Limb (tissue), 2 donors: ENCODE results near the gene SMAD7.

Experiments used
- DNase-seq, 2 donors: peaks; one replicate each; pipeline ENCODE4 v3.0.0-alpha.2; 2016; ENCODE audit errors: extremely low spot score in 2 of 2

SMAD7 gene

DNA sequence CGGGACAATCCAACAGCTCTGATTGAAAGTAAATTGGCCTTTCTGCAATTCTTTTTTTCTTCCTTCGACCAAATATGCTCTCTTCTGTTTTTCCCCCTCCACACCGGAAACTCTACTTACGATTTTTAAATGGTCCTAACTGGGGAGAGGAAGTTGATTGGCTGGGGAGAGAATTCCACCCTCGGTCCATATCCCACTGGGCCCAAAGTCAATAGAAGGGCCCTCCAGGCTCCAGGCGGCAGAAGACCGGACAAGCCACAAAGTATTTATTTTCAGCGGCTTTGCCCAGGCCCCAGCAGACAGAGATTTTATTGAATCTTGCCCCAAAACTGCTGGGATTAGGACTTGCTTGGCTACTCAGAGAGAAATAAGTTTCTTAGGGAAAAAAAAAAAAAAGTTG is 37.1 kb upstream of the SMAD7 start:
- no peak for DNase-seq

DNA sequence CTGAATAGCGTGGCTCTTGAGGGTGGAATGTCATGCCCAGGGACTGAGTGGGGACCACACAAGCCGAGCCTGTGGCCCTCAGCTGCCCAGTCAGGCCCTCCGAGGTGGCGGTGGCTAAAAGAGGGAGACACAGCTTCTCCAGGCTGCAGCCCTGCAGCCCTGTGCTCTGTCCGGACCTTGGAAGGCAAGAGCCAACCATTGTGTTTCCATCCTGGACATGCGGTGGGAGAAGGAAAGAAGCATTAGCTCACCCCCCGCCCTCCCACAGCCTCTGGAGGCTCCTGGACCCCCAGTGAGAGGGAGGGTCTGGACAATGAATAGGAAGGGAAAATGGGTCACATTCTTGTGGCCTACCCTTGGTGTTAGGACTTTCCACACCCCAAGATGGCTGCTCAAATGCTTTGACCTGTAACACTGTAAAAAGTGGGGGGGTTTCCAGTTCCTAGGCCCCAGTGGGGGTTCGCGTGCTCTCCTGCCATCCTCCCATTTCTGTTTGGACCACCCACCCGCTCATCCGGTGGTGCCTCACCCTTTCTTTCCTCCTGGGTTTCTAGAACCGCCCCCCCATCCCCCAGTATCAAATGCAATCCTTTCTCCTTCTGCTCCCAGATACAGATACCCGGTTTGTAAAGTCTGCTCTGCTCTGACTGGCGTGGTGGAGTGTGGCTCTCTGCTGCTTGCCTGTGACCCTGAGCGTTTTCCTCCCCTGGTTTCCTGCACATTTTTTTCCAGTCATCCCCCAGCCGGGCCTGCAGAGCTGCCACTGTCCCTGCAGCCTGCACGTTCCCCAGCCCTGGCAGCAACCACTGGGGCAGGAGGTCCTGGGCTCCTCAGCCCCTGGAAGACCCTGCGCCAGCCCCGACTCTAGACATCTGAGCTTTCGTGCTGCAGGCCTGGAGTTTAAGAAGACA is 36.3 kb upstream of the SMAD7 start:
- no peak for DNase-seq

DNA sequence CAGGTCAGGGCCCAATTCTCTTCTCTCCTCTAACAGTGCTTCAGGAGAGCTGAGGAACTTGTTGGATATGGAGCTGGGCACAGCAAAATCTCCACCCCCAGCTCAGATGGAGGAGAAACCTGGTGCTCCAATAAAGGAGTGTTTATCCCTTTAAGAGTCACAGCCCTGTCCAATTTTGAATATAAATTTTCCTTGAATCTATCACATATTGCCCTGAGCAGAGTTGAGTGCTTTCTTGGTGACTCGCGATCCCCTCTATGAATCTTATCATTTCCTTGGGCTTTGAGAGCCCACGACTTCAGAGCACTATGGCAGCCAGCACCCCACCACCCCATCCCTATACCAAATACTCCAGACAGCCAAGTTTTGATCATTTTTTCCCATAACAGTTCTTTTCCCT is 34.4 kb upstream of the SMAD7 start:
- DNase-seq = no peak

DNA sequence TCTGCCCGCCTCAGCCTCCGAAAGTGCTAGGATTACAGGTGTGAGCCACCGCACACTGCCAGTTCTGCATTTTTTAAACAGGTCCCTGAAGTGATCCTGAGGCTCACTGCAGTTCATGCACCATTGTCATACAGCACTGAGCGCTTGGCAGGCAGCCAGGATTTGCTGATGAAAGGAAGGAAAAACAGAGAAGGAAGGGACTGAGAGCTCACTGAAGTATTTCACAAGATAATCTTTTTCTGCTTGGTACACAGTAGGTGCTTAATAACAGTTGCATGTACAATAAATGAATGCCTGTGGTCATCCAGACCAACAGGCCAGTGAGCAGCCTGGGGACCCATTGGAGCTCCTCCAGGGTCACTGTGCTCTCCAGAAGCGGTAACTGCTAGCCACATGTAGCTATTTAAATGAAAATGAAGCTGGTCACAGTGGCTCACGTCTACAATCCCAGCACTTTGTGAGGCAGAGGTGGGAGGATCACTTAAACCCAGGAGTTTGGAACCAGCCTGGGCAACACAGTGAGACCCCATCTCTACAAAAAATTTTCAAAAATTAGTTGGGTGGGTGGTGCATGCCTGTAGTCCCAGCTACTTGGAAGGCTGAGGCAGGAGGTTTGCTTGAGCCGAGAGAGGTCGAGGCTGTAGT is 33.1 kb upstream of the SMAD7 start:
- DNase-seq = no peak

DNA sequence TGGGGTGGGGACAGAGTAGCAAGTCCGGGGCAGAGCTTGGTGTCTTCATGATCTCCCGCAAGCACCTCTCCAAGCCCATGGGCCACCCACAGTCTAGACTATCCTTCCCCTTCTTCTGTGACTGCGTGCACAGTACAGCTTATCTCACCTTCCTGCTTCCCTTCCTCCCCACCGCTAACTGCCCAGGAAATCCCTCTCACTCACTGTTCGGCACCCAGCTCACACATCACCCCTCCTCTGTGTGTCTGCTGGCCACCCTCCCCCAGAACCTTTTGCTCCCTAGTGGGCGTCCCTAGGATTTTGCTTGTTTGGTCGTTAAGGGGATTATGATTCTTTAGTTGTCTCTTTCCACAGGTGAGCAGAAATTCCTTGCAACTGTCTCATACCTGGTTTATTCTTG is 31.5 kb upstream of the SMAD7 start:
- DNase-seq = no peak

DNA sequence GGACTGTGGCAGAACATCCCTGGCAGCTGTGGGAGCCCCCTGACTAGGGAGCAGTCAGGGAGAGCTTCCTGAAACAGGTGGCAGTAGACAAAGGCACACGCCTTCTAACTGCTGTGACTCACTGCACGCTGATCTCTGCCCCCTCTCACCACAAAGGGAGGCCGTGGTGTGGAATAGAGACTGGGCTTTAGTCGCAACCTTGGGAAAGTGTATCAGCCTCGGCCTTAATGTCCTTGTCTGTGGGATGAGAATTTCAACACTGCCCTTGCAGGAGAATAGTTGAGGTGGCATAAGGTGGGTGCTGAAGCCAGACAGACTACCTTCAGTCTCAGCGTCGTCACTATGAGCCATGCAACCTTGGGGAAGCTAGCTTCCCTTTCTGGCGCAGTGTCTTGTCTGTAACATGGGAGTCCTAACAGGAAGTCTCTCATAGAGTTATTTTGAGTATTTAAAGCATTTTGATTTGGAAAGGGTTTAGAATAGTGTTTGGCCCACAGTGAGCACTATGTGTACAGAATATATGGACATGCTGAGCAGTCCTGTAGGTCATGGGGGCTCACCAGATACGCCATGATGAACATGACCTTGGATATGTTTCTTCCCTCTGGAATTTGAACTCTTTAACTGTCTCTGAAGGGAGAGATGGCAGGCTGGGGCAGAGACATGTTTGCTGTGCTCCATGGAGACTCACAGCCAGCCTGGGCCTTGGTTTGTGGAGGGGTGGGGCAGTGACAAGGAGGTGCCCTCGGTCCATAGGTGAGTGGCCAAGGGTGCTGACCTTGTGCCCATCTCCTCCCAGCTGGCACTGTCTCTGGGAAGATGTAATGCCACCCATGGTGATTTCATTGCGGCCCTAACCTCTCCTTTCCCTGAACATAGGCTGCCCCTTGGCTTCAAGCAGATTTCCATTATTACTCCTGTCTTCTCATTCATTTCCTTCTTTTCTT is 29.5 kb upstream of the SMAD7 start:
- DNase-seq = no peak

DNA sequence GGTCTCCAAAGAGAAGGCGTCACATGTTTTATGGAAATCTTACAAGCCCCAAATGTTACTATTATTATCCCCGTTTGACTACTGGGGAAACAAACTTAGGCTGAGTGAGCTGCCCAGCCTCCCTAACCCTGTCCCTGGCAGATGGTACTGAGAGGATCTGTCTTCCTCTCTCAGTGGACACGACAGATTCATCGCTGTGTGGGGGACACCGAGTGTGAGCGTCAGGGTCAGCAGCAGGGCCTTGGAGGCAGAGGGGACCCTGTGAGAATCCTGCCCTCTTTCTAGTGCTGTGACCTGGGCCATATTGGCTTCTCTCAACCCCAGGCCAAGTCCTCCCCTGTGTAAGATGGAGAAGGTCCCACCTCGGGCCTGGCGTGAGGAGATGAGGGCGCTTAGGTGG is 27.1 kb upstream of the SMAD7 start:
- no peak for DNase-seq

DNA sequence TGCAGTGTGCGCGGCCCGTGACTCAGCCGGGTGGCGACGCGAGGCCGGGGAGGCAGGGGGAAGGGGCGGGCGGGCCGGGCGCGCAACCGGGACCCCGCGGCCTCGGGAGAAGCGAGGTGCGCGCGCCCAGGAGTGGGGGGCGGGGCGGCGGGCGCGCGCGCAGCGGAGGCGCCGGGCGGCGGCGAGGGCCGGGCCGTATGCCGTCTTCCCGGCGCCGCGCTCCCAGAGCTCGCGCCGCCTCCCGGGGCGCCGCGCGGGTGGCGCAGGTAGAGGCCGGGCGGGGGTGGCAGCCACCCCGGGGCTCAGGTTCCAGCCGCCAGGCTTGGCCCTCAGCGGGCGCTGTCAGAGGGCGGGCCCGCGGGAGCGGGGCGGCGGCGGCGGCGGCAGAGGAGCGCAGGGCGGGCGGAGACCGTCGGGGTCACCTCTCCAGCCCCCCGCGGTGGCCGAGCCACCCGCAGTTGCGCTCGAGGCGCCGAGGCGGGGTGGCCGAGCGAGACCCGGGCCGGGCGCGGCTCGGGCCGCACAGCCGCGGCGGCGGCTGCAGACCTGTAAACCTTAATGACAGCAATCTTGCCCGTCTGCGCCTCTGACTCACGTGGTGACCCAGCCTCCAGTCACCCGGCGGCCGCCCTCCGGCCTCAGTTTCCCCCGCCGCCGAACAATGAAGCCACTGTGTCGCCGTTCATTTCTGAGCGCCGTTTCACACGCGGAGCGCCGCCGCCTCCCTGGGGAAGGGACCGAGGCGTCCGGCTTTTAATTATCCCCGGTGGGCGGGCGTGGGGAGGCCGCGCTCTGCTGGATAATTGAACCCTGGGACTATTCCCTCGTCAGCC is 25.3 kb upstream of the SMAD7 start:
- peak in 1 of 2 donors; percentile 51 for DNase-seq

DNA sequence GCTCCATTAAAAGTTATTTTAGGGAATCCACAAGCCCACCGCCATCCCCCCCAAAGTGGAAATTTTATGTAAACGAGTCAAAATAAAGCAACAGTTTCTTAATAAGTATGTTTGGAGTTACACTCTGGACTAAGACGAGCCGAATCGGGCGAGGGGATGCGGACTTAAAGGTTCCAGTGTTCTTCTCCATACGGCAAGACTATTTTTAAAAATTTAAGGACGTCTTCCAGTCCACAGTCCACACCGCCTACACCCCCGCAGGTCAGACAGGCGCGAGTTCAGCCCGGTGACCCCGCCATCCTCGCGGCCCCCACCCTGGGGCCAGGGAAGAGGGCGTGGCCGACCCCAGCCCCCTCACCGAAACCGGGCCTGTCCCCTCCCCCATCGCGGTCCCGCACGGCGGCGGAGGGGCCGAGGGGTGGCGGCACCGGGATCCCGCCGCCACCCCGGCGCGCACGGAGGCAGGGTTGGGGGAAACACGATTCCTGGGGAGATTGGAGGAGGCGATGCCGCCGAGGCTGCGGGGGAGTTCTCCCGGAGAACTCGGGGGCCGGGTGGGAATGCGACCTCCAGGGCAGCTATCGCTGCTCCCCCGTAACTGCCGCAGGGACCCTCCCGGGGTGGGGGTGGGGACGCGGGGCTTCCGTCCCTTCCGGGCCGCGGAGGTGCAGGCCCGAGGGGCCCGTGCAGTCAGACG is 24.5 kb upstream of the SMAD7 start:
- DNase-seq = peak in 1 of 2 donors; percentile 83

DNA sequence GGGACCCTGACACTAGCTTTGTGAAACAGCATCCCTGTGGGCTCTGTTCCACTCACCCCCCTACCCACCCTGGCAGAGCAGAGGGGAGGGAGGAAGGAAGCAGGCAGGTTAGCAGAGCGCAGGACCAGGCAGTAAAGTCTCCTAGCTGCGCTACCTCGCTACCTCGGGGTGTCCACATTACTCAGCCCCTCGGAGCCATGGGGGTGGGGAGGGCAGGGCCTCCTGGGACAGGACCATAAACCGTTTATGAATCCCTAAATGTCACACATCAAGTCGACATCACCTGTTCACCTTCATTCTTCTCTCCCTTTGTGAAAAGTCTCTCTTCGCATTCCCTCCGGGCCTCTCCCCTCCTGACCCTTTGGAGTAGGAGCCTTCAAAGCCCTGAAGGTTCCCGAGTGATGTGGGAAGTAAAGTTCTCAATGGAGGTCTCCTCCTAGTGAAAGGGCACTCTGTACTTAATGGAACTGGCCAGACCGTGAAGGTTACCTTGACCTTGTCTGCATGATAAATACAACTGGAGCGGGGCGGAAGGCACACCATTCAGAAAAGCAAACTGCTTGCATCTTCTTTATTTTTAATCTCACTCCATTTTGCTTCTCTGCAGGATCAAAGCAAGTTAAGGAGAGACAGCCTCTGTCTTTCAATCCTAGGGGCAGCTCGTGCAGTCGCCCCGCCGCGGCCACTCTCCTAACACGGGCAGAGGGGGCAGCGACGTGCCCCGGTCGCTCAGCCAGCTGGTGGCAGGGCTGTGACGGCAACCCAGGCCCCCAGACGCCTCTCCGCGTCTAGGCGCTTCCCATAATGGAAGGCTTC is 23.7 kb upstream of the SMAD7 start:
- peak in 1 of 2 donors; percentile 50 for DNase-seq

DNA sequence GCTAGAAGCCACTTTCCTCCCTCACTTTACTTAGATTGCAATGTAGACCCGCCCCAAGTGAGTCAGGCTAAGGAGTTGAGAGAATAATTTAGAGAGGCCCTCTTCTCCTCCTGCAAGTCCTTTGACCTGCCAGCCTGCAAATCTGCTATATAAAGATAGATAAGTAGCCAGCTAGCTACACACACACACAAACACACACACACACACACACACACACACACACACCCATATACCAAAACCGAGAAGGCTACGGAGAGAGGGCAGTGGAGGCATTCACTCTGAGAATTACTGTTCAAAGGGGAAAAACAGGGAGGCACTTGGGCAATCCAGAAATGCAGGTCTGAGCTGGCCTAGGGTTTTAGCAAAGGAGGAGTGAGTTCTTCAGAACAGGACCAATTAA is 23.0 kb upstream of the SMAD7 start:
- no peak for DNase-seq

DNA sequence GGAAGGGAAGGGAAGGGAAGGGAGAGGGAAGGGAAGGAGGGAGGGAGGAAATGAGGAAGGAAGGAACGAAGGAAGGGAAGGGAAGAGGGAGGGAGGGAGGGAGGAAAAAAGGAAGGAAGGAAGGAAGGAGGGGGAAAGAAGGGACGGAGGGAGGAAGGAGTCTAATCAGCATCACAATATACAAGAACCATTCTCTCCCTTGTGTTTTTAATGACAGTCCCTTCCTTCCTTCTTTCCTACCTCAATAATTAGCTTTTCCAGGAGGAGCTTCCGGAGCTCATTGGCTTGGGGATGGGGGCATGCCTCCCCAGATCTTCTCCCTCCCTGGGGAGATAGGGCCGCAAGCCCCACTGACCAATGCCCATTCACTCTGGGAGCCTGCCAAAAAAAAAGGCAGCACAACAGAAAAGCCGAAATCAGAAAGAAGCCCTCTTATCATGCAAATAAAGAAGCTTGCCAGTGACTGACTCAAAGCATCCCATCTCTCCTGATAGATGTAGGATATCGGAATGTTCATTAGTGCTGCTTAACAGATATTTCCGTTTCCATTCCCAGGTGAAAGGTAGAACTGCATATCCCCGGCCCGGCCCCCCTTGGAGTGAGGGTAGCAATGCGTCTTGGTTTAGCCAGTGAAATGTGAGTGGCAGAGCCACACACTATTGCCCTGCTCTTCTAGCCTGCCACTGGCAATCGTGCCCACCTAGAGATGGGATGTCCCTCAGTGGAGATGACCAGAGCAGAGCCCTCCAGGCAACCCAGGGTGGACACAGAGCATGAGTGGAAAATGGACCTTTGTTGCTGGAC is 17.8 kb upstream of the SMAD7 start:
- DNase-seq = no peak

DNA sequence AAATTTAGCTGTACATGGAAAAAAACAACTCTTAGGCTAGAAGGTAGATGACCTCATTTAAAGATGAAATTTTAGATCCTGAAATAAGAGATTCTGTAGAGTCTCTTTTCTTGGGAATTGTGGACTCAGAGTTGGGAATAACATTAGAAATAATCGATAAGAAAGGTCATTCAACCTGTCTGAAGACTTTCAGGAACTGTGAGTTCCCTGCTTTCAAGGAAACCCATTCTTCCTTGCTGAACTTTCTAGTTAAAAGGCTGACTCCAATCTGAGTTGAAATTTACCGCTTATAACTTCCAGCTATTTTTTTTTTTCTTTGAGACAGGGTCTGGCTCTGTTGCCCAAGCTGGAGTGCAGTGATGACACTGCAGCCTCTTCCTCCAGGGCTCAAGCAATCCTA is 16.8 kb upstream of the SMAD7 start:
- no peak for DNase-seq

DNA sequence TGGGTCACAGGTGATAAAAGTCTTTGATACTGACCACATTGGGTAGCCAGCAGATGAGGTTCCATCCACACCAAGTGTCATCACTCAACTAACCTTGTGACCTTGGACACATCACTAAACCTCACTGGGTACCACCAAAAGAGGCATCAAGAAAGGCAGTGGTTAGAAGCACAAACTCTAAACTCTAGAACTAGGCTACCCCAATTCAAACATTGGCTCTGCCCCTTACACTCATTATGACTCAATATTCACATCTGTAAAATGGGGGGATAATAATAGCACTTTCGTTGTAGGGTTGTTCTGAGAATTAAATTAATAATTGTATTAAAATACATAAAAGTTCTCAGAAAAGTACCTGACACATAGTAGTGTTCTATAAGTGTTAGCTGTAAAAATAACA is 15.8 kb upstream of the SMAD7 start:
- DNase-seq = no peak

DNA sequence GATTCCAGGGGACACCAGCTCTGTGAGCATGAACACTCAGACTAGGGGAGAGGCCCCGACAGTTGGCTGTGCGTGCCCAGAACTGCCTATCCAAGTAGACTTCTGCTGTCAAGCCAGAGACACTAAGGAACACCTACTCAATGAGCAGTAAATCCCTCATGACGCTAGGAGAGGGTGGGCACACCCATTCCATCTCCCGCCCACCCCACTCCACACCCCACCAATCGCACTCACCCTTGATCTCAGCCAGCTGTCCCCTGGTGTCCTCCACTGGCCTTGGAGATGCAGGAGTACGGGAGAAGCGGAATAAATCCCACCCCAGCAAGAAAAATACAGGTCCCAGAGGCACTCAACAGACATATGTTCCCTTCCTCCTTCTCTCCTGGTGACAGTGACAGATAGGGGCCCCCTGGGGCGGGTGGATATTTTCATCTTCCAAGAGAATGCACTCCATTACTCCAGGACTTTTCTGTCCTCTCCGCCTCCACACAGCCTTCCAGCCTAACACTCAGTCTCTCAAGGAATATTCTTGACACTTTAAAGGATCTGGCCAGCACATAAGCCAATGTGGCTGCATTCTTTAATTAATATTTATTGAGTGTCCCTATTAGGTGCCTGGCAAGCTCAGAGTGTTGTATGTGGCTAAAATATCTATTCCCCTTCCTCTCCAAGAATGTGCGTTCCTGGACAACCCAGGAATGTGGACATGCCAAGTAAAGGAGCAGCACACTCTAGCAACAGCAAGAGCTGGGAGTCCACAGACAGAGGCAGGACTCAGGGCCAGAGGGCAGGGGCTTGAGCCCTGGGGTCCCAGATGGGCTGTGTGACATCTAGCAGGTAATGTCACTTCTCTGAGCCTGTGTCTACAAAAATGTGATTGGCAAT is 13.1 kb upstream of the SMAD7 start:
- no peak for DNase-seq

DNA sequence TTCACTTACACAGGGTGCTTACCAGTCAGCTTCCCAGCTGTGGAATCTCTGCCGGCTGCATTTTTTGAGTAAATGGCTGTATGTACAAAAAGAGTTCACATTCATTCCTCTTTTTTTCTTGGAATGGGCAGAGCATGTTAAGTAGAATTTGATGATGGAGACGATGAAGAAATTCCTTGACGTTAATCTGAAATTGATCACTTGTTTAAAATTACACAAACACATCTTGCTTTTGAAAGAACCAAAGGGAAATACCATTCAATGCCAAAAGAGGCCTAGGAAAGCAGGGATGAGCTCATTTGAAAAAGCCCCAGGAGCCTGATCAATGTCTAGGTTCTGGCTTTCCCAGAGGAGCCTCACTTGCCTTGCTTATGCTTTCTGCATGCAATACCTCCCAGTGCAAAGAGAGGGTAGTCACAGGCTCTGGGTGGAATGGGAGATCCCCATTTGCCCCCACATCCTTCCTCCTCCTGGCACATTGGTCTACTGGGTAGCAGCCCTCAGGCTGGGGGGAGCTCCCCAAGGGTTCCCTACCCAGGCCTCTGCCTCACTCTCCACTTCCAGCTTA is 12.3 kb upstream of the SMAD7 start:
- DNase-seq = no peak

DNA sequence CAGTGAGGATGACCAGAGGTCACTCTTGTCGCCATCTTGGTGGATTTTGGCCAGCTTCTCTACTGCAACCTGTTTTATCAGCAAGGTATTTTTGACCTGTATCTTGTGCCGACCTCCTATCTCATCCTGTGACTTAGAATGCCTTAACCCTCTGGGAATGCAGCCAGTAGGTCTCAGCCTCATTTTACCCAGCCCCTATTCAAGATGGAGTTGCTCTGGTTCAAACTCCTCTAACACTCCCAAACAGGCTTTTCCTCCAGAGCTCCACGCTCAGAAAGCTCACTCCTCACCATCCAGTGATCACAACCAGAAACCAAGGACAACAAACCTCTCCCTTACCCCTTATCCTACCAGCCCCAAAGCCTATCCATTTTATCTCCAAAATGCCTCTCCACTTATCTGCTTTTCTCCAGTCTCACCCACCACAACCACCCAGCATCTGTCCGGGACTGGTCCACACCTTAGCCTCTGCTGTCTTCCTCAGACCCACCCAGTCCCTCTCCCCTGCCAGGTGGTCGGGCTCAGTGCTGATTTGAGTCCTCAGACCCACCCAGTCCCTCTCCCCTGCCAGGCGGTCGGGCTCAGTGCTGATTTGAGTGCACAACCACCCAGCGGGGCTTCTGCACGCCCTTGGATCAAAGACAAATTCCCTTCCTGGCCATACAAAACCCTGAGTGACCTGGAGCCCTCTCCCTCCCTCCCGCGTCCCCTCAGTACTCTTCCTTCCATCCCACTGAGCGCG is 11.7 kb upstream of the SMAD7 start:
- DNase-seq = no peak
